ENCODE data around the gene FRMPD4.
"Not testable (repeated sequence)": the region's sequence is repeated elsewhere in the genome, so short reads cannot be mapped to it uniquely, and the experiment has no call there.

The FRMPD4 gene

DNA sequence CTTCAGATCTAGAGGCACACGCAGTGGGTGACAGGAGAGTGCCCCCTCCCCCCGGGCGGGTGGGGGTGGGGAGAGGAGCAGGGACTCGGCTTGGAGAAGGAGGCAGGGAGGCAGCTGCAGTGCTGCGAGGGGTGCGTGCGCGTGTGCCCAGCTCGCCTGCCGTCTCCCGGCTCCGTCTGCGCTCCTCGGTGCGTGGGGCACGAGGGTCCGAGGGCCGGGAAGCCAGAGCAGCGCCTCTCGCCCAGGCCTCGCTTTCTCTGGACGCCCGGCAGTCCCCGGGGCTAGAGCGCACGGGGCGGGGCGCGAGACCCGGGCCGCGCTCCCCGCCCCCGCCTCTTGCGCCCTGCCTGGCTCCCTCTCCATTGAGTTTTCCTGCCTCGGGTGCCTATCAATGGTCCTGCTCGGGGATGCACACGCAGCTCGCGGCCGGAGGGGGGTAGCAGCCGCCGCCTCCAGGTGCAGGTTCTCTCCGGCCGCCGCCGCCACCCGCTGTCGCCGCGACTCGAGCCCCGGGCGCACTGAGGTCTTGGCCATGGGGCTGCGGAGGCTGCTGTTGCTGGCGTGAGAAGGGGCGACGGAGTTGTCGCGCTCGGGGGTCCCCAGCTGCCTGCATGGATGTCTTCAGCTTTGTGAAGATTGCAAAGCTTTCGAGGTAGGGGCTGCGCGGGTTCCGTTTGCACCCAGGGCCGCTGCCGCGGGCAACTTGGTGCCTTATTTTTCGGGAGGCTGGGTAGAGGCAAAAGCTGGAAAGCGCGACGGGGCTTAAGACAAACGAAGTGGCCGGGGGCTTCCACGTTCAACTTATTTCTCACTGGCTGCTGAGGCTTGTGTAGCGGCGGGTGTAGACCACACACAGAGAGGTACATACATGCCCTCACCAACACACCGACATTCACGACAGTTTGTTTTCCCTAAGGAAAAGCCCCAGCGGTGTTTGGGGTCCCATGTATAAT lies at the start of gene FRMPD4:
TSS of gene FRMPD4 (plus strand) at position 113 of the 953 bp plus-strand sequence. CDS start at position 612, 499 bp downstream.
- DNase-seq (ENCODE audit: low spot score) = no peak

DNA sequence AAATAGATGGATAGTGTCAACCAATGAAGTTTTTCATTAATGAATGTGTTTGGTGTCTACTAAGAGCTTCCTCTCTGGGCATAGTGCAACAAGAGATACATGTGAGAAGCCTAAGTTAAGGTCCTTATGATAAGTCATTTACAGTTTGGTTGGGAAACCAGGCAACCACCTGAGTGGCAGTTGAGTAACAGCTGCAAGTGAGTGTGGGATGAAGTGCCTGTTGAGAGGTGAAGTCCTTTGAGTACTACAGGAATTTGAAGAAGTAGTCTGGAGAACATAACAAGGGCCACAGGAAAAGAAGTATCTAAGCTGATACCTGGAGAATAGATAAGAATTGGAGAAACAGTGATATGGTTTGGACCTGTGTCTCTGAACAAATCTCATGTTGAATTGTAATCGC lies 48.5 kb upstream of the FRMPD4 start:
- DNase-seq (ENCODE audit: low spot score) = no peak

DNA sequence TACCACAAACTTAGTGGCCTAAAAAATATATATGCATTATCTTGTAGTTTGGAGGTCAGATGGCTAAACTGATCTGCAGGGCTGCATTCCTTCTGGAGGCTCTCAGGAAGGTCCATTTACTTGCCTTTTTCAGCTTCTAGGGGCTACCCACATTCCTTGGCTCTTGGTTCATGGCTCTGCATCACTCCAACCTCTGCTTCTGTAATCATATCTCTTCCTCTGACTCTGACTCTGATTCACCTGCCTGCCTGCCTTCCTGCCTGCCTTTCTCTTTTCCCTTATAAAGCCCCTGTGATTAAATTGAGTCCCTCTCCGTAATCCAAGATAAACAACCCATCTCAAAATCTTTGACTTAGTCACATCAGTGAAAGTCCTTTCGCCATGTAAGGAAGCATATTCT lies 25.0 kb upstream of the FRMPD4 start:
- DNase-seq (ENCODE audit: low spot score) = no peak

DNA sequence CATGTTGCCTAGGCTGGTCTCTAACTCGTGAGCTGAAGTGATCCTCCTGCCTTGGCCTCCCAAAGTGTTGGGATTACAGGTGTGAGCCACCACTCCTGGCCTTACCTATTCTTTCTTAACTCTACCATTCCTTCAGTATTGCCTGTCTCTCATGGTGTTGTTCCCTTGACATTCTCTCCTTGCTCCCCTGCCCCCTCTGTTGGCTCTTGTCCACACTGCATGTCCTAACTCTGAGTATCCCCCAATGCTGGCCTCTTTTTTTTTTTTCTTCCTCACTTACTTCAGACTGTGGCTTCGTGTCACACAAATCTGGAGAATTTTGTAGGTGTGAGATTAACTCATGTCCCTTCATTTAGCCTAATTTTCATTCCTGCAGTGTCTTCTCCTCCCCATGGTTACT lies 22.9 kb upstream of the FRMPD4 start:
- DNase-seq (ENCODE audit: low spot score) = no peak

- DNase-seq (ENCODE audit: low spot score) = no peak
These were observed 20.1 kb upstream of the FRMPD4 start for GRCh38 chrX:12118134-12118533.

DNA sequence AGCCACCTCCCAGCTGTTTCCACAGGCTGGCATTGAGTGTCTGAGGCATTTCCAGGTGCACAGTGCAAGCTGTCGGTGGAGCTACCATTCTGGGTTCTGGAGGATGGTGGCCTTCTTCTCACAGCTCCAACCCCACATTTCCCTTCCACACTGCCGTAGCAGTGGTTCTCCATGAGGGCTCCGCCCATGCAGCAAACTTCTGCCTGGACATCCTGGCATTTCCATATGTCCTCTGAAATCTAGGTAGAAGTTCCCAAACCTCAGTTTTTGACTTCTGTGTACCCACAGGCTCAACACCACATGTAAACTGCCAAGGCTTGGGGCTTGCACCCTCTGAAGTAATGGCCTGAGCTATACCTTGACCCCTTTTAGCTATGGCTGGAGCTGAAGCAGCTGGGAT lies 10.3 kb upstream of the FRMPD4 start:
- DNase-seq (ENCODE audit: low spot score) = no peak

DNA sequence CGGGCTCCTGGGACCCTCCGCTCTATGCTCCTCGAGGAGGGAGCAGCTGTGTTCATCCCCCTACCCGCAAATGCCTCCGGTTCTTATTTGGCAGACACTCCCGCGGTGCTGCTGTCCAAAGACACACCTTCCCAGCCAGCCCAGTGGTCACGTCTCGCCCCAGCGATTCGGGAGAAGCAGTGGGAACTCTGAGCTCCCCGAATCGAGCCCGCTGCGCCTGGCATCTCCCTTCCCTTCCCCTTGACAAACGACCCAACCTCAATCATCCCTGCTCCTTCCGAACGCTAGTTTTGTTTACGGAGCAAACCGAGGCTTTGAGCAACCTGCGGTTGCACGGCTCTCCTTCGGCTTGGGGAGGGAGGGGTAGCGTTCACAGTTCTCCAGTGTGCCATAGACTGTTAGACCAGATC lies 317 bp upstream of the FRMPD4 start:
- DNase-seq (ENCODE audit: low spot score) = no peak

- no peak for DNase-seq (ENCODE audit: low spot score)
These were observed 1.8 kb downstream of the FRMPD4 start for GRCh38 chrX:12139934-12140611.

DNA sequence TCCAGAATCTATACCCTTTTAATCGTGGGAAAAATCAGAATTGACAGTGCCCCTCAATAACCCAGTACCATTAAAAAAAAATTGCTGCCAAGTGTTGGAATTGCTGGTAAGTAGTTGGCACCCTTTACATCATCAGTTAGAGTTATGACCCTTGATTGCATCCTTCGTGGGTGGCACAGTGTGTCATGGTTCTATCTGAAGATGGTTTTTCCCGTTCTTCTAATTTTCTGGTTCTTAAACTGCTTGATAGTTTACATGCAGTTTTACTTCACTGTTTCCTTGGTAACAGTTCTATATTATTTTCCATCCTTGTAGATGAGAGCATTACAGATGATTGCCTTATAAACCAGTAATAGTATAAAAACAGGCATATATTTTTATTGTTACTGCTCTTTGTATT lies 3.2 kb downstream of the FRMPD4 start:
- DNase-seq (ENCODE audit: low spot score) = no peak

DNA sequence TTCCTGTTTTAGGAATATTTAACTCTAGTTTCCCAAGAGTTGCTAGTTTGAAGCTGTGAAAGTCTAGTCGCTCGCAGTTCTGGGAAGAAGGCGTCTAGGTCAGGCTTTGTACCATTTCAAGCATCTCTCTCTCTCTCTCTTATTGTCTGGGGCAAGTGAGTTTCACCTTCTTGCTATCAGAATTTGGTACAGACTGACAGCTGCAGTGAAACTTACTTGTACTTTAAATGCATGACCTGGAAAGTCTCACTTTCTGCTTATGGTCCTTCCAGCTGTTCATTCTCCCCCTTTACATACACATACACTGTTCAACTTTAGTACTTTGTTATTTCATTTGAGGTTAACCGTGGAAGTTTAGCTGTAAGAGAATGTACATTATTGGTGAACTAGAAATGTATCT lies 4.4 kb downstream of the FRMPD4 start:
- DNase-seq (ENCODE audit: low spot score) = no peak

- DNase-seq (ENCODE audit: low spot score) = no peak
These were observed 7.1 kb downstream of the FRMPD4 start for GRCh38 chrX:12145402-12145801.

- DNase-seq (ENCODE audit: low spot score) = no peak
These were observed 11.6 kb downstream of the FRMPD4 start for GRCh38 chrX:12149670-12150407.

DNA sequence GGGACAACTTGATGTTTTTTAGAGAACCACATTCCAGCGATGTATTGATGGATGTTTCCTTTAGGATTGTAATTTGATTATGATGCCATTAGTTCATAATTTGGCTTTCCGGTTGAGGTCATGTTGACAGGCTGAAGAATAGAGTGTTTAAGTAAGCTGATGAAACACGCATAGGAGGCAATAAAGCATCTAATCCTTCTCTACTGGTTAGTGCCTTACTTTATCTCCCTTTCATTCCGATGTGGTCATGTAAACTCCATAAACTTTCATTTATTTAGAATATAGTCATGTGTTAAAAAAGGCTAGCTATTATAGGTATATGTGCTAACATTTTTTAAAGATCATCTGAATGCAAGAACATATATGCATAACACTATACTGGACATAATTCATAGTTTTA lies 15.0 kb downstream of the FRMPD4 start:
- DNase-seq (ENCODE audit: low spot score) = no peak

- DNase-seq (ENCODE audit: low spot score) = no peak
These were observed 15.5 kb downstream of the FRMPD4 start for GRCh38 chrX:12153741-12154140.

DNA sequence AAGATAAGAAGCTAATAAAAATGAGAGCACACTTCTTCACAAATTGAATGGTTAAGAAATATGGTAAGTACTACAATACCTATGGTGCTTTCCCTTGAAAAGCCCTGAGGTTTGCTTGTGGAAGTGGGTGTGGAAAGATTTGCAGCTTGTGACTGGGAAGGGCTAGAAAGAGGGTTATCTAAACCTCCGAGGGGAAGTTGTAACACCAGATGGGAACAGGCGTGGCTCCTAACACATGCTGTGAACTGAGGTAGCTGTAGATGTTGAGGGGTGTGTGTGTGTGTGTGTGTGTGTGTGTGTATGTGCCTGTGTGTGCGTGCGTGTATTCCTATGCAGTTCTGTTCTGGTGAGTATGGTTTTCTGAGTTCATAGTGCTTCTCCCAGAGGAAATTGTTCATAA lies 21.5 kb downstream of the FRMPD4 start:
- DNase-seq (ENCODE audit: low spot score) = no peak

- no peak for DNase-seq (ENCODE audit: low spot score)
These were observed 24.1 kb downstream of the FRMPD4 start for GRCh38 chrX:12162420-12162819.

DNA sequence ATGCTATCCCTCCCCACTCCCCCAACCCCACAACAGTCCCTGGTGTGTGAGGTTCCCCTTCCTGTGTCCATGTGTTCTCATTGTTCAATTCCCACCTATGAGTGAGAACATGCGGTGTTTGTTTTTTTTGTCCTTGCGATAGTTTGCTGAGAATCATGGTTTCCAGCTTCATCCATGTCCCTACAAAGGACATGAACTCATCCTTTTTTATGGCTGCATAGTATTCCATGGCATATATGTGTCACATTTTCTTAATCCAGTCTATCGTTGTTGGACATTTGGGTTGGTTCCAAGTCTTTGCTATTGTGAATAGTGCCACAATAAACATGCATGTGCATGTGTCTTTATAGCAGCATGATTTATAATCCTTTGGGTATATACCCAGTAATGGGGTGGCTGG lies 25.9 kb downstream of the FRMPD4 start:
- DNase-seq (ENCODE audit: low spot score) = not testable (repeated sequence)

GRCh38 chrX:12170755-12171154 lies 32.5 kb downstream of the FRMPD4 start:
- no peak for DNase-seq (ENCODE audit: low spot score)

DNA sequence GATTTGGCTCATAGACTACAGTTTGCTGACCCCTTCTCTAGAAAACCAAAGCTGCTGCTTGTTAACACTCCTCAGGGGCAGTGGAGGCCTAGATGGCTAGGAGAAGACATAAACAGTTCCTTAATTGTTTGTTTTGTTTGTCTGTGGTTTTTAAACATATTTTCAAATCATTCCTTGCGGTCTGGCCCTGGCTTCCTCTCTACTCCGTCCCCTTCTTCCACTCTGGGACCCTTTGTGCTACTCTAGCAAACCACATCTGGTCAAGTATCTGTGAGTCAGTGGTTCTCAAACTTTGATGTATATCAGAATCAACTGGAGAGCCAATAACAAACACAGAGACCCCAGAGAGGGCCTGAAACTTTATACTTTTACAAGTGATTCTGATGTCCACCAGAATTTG lies 36.1 kb downstream of the FRMPD4 start:
- DNase-seq (ENCODE audit: low spot score) = no peak

DNA sequence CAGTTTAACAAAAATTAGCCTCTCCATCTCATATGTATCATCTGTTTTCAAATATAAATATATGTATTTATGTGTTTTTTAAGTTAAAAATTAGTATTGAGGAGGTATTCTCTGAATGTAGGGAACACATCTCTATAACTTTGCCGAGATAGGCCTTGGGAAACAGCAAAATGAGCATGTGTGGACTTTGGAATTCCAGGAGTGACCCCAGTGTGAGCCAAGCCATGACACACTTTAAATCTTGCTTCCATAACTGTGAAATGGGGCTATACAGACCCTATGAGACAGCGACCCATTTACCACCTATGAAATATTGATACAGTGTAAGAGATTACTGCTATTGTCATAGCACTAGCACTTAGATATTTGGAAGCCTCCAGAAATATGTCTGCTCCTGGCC lies 58.8 kb downstream of the FRMPD4 start:
- no peak for DNase-seq (ENCODE audit: low spot score)

- no peak for DNase-seq (ENCODE audit: low spot score)
These were observed 68.1 kb downstream of the FRMPD4 start for GRCh38 chrX:12206413-12206812.

DNA sequence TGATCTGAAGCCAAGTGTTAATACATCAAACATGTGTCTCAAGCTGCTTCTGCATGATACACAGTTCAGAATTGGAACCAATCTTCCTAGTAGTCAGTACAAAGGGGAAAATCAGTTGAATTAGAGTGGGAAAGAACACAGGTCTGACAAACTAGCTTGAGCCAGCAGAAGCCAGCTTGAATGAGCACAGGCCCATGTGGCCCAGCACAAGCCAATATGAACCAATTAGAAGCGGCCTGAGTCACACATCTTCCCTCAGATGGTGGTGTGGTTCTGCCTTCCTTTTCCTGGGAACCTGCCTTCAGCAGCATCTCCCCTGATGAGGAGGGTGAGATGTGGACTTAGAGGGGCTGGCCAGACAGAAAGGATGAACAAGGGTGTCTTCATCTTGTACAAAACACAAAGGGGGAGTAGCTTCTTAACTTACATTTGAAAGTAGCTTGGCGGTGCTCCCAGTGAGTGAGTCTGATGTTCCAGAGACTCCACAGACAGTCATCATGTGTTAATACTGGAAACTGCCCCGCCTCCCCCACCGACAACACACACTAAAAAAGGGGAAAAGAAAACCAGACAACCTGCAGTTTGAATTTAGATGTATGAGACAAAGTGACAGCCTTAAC lies 72.0 kb downstream of the FRMPD4 start:
- no peak for DNase-seq (ENCODE audit: low spot score)

Measured in CD4-positive, alpha-beta T cell treated with Interleukin-15 for 4 hours (primary cell).